ENCODE results near the gene TP53AIP1.

GRCh38 chr11:128957202-128957482 lies 14.5 kb upstream of the TP53AIP1 start:
- no peak for TF ChIP-seq CTCF (IDR thresholded peaks at IDR 0.05)
- TF ChIP-seq EZH2 (IDR thresholded peaks at IDR 0.05) = no peak
